ENCODE data around the gene FRS3.
A peak's percentile ranks its signal among the peaks of the same experiment; 100 is the strongest.

FRS3 gene

GRCh38 chr6:41748102-41748477 lies 31.6 kb downstream of the FRS3 start:
- no peak for DNase-seq
- in situ Hi-C loops (cut with MboI; ENCODE audit: low pct_unique_long_range_greater_than_20kb, low sequenced_read_pairs) = no loop called here

DNA sequence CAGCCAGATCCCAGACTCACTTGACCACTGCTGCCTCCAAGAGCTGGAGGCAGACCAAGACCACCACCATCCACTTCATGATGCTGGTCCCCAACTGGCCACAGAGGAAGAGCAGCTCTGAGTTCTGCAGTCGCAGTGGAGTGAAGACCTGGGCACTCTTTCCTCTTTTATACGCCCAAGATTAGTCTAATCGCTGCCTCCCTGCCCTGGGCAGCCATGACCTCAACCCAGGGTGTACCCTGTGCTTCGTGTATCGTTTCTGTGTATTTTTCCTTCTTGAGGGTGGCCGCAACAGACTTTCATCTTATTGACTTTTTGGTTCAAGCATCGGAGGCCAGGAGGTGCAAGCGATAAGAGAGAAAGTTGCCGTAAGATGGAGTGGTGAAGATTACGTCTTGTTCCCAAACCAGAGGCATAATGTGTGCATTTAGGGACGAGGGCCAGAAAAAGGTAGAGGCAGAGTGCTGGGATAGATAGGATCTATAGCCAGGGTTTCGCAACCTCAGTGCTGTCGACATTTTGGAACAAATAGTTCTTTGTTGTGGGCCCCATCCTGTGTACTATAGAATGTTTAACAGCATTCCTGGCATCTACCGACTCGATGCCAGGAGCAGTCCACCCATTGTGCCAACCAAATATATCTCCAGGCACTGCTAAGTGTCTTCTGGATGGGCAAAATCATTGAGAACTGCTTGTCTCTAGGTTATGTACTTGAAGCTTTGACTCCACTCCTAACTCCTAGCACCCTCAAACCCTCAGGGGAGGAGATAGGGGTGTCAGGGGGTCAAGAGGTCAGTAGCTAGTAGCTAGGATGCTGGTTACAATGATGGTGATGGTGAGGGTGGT lies 32.2 kb downstream of the FRS3 start, which contains the start of gene PGC:
Gene PGC (minus strand): TSS at position 142 of the 846 bp plus-strand sequence. CDS start 63 bp downstream, at position 79.
- DNase-seq = no peak
- in situ Hi-C loops (cut with MboI; ENCODE audit: low pct_unique_long_range_greater_than_20kb, low sequenced_read_pairs) = no loop called here

DNA sequence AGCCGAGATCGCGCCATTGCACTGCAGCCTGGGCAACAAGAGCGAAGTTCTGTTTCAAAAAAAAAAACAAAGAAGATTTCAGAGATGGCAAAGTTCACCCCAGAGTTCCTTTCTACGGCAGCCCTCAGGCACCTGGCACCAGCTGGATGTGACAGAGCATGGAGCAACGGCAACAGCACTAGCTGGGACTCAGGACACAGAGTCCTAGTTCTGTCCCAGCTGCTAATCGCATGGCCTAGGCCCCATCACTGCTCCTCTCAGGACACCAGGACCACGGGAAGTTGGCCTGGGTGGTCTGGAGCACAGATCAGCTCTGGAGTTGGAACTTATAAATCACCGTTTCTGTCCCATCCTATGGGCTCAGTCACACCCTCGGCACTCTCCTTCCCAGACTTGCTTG lies 33.6 kb downstream of the FRS3 start:
- in situ Hi-C loops (cut with MboI; ENCODE audit: low pct_unique_long_range_greater_than_20kb, low sequenced_read_pairs) = no loop called here
- no peak for DNase-seq

DNA sequence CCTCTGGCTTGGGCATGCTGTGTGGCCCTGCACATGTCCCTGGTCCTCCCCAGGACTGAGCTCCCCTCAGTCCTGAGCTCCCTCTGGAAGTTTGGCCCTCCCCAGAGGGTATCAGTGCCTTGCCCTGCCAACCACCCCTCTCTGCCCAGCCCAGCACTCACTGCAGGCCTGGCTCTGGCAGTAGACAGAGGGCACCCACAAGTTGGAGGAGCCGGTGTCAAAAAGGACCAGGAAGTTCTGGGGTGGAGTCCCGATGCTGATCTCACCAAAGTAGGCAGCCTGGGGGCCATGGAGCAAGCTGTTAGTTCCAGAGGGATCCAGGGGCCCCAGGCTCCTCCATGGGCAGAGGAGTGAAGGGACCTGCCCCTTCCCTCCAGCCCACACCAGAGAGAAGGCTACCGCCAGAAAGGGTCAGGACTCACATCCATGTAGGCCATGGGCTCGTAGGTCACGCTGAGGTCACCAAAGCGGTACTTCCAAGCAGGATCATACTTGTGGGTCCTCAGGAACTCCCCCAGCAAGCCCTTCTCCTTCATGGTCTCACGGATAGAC lies 35.4 kb downstream of the FRS3 start:
- in situ Hi-C loops (cut with MboI; ENCODE audit: low pct_unique_long_range_greater_than_20kb, low sequenced_read_pairs) = no loop called here
- DNase-seq = no peak

- in situ Hi-C loops (cut with MboI; ENCODE audit: low pct_unique_long_range_greater_than_20kb, low sequenced_read_pairs) = no loop called here
Observed at GRCh38 chr6:41743406-41744235, 36.1 kb downstream of the FRS3 start.

GRCh38 chr6:41741625-41742490 lies 37.8 kb downstream of the FRS3 start:
- in situ Hi-C loops (cut with MboI; ENCODE audit: low pct_unique_long_range_greater_than_20kb, low sequenced_read_pairs) = no loop called here
- DNase-seq = no peak

More at GRCh38 chr6:41743406-41744235, 36.1 kb downstream of the FRS3 start:
- no peak for DNase-seq

- in situ Hi-C loops (cut with MboI; ENCODE audit: low pct_unique_long_range_greater_than_20kb, low sequenced_read_pairs) = no loop called here
Observed at GRCh38 chr6:41740366-41741162, 39.1 kb downstream of the FRS3 start.

GRCh38 chr6:41739041-41739440 lies 40.7 kb downstream of the FRS3 start:
- in situ Hi-C loops (cut with MboI; ENCODE audit: low pct_unique_long_range_greater_than_20kb, low sequenced_read_pairs) = no loop called here
- no peak for DNase-seq

More at GRCh38 chr6:41740366-41741162, 39.1 kb downstream of the FRS3 start:
- no peak for DNase-seq

GRCh38 chr6:41737591-41738130 lies 42.0 kb downstream of the FRS3 start:
- no peak for DNase-seq
- in situ Hi-C loops (cut with MboI; ENCODE audit: low pct_unique_long_range_greater_than_20kb, low sequenced_read_pairs) = no loop called here

DNA sequence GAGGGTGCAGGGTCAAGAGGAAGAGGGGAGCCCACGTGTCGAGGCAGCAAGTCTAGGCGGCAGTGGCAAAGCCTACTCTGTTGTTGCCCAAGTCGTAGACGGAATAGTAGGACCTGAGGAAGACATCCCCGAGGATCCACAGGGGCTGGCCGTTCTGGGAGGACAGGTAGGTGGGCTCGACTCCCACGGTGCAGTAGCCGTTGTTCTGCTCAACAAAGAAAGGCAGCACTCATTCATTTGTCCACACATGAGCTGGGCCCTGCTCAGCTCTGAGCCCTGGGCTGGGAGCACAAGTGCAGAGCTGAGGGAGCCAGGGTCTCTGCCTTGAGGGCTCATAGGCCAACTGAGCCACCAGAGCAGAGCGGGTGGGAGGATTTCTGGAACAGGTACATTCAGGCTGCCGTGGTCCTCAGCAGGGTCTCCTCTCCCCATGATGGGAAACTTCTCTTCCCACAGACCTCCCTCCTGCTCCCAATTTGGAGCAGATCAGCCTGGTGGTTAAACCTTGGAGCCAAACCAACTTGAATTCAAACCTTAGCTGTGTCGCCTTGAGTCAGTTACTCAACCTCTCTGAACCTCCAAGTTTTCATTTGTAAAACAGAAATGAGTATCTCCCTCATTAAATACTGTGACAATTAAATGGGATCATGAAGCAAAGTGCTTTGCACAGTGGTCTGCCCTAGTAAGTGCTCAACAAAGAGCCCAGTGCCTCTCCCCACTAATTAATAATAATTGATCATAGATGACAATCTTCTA lies 42.7 kb downstream of the FRS3 start:
- in situ Hi-C loops (cut with MboI; ENCODE audit: low pct_unique_long_range_greater_than_20kb, low sequenced_read_pairs) = no loop called here
- no peak for DNase-seq

DNA sequence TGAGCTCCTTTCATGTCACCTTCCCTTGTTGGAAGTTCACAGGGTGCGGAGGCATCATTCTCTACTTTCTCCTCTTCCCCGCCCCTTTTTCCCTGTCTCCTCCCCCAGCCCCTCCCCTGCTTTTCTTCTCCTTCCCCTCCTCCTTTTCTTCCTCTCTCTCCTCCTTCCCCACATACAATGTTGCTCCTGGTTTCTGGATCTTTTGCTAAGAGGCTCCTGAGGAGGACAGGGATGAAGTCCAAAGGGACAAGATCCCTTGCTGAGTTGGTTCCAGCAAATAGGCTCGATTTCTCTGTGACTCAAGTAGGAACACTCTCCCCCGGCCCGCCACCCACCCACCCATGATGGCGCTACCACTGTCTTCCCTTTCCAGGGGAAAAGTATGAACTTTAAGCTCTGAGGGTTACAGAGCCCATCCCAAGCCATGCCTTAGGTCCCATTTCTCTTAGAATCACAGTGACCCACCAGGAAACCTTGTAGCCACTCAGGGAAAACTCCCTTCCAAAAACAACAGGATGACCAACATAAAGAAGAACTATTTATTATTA lies 43.4 kb downstream of the FRS3 start:
- no peak for DNase-seq

GRCh38 chr6:41735427-41736185 lies 44.1 kb downstream of the FRS3 start, which contains the start of gene TFEB:
Gene TFEB, minus strand, starts transcription at chr6:41735608. Its CDS starts 44,395 bp downstream, at chr6:41691213.
- DNase-seq = peak; percentile 91
- in situ Hi-C loops (cut with MboI; ENCODE audit: low pct_unique_long_range_greater_than_20kb, low sequenced_read_pairs) = no loop called here

More for the DNA sequence above, 43.4 kb downstream of the FRS3 start:
- in situ Hi-C loops (cut with MboI; ENCODE audit: low pct_unique_long_range_greater_than_20kb, low sequenced_read_pairs) = no loop called here

DNA sequence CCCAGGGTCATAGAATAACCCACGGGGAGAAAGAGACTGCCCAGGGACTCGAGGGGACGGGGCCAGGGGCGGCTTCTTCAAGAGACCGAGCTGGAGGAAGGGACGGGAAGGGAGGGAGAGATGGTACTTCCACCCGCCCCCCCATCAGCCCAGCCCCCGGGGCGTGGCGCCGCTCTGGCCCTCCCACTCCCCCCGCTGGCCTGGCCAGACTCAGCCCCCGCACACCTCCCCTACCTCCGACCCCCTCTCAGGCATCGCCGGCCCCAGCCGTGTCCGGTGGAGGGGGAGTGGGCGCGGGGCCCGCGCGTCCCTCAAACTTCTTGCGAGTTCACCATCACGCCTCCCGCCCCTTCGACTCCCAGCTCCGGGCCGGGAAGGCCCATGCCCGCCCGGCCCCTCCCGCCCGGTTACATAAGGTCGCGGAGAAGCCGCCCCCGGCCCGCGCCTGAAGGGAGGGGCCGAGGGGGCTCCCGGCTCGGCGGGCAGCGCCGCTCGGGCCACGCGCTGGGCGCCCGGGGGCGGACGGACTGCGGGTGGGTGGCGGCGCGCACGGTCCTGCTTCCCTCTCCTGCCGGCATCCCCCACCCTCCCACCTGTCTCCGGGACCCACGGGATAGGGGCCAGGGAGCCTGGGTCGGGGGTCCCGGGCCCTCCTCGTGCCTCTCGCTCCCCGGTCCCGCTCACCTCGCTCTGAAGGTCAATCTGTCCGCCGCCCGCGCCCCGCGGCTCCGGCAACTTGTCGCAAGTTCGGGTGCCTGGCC lies 44.9 kb downstream of the FRS3 start:
- in situ Hi-C loops (cut with MboI; ENCODE audit: low pct_unique_long_range_greater_than_20kb, low sequenced_read_pairs) = no loop called here
- peak; percentile 70 for DNase-seq

DNA sequence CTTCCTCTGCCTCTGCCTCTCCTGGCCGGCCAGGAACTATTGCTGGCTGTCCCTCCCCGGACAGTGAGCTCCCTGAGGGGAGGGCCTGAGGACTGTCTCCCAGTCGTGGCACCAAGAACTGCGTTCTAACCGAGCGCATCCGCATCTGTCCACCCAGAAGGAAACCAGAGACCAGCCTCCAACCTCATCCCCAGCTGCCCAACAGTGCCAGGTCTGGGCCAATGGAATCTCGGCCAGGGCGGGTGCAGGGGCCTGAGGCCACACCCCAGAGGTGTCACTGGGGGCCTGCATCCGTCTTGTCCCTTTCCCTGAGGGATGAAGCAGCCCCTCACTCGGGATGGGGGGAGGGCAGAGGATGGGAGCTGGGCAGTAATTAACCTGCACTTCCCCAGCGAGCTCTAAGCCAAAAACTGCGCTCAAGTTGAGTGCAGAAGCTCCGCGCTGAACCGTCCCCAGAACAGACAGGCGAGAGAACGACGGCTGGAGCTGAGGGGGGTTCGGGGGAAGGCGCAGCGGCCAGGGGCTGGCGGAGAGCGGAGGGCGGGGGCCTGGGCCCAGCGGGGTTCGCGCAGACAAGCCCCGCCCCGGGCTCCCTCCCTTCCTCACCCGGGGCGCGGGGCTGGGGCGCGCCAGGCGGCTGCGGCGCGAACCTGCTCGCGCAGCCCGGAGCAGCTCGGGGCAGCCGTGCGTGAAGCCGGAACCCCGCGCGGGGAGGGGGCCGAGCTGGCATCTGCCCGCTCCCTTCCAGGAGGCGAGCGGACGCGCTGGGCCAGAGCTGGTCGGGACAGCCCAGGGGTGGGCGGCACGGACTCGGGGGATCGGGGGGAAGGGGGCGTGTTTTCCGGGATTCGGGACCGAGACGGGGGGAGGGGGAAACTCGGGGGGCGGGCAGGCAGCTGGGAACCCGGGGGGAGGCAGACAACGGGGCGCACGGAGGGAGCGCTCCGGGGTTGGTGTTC lies 45.7 kb downstream of the FRS3 start:
- in situ Hi-C loops (cut with MboI; ENCODE audit: low pct_unique_long_range_greater_than_20kb, low sequenced_read_pairs) = no loop called here
- peak; percentile 67 for DNase-seq

GRCh38 chr6:41733360-41733706 lies 46.4 kb downstream of the FRS3 start:
- no peak for DNase-seq
- in situ Hi-C loops (cut with MboI; ENCODE audit: low pct_unique_long_range_greater_than_20kb, low sequenced_read_pairs) = no loop called here

Data from KBM-7 (cell line).